HG03280 (cell line): Measurements from ENCODE around the gene LDB1.

Experiments used
- ATAC-seq: cut with Tn5 transposase; IDR thresholded peaks from one replicate; pipeline ENCODE4 v1.9.1; 2021; ENCODE audit warnings: mild to moderate bottlenecking, moderate library complexity; ENCODE audit not compliant: unreplicated experiment

Gene LDB1

DNA sequence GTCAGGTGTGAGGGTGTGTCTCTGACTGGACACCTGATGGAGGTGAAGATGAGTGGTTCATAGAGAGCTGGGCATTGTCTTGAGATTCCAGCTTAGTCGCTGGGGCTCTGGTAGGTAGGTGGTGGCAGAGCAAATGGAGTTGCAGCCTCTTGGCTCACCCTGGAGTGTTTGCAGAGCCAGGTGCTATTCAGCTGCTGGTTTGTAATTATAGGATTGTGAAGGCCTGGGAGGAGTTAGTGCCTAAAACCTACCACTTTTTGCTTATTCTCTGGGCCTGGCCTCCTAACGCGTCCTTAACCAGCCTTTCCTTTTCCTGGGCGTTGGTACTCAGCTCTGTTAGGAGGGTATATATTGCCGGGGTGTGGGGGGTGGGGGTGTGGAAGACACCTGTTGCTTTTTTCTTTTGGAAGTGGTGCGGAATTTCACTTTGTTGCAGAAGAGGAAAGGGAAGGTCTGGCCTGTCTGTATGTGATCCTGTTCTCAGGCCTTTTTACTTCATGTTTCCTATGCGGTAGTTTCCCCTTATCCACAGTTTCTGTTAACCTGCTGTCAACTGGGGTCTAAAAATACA is 15.9 kb upstream of the LDB1 start:
- ATAC-seq = no peak

DNA sequence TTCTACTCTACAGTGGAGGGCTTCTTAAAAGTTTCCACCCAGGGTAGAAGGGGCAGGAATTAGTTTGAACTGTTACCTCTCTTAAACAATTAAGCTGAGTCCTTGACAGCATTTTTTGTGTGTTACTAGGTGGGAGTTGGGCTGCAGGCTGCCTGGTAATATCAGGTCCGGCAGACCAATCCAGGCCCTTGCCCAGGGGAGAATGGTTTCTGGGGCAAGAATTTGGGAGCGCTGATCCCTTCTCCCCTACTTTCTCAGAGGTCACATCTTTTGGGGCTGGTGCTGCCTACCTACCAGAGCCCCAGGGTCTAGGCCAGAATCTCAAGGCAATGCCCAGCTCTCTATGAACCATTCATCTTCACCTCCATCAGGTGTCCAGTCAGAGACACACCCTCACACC is 14.2 kb upstream of the LDB1 start:
- ATAC-seq = no peak

DNA sequence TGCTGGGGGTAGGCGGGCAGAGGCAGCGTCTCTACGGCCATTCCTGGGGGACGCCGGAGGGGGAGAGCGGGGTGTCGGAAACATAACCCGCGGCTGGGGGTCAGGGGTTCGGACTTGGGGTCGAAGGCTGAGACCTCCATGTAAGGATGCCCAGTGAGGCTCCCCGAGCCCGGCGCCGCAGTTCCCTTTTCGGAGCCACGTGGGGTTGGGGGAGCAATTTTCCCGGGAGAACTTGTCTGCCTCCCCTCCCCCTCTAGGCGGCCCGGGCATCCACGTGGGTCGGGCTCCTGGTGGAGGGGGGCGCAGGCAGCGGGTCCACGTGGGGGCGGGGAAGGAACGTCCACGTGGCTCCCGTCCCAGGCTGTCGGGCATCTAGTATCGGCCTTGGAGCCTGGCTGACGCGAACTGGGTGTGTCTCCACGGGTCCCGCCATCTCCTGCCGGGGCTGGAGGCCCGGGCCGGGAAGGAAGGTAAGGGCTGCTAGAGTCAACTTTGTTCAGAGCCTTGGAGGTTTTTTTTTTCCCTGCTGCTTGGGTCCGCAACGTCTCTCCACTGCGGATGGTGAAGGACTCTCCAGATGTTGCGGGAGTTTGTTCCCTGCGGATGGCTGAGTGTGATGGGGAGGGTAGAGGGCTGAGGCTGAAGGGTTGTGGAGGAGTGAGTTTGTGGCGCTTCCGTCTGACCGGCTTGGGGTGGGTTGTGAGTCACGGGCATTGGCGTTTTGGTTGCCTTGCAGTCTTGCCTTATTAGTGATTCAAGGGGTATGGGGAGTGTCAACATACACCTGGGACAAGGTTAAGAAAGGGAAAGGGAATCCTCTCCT is 13.4 kb upstream of the LDB1 start:
- ATAC-seq = peak; percentile 11

DNA sequence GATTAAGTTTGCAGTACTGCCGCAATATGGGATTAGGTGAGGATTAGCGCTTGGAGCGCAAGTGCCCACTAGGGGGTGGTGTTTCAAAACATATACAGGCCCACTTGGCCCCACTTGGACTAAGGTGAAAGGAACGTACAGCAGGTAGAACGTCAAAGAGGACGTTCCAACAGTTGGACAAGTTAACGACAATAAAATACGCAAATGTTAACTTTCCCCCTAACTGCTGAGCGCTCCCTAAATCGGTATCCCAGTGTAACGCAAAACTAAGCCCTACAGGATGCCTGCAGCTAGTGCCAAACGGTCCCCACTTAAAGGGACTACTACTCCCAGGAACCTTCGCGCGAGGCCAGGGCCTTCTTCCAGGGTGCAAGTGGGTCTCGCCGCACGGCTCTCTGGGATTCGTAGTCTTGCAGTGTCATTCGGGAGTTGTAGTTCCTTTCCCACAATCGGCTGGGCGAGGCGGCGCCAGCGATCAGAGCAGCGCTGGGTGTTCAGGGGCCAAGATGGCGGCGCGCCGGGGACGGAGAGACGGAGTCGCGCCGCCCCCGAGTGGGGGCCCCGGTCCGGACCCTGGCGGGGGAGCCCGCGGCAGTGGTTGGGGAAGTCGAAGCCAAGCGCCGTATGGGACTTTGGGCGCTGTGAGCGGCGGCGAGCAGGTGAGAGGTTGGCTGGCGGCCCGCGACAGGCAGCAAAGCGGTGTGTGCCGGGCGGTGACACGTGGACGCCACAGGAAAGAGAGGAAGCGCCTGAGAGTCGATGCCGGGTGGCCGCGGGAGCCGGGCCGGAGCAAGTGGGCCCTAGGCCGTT is 12.6 kb upstream of the LDB1 start, which contains the start of gene PPRC1:
TSS of gene PPRC1 (plus strand) at position 478 of the 810 bp plus-strand sequence. CDS start at position 507, 29 bp downstream.
- ATAC-seq = peak; percentile 93

DNA sequence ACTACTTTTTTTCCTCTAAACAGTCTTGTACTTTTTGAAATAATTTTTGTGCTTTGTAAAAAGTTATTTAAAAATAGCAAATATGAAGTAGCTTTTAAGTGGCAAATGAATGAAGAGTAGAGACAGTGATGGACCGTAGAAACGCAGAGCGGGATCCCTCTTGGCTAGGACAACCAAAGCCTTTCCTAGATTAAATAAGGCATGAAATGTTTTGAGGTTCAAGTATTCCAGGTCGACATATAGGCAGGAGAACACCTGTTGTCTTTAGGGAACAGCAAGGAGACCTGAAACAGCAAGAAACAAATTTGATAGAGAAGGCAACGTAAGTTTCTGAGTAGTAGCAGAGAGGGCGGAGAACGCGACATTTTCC is 12.0 kb upstream of the LDB1 start:
- no peak for ATAC-seq

DNA sequence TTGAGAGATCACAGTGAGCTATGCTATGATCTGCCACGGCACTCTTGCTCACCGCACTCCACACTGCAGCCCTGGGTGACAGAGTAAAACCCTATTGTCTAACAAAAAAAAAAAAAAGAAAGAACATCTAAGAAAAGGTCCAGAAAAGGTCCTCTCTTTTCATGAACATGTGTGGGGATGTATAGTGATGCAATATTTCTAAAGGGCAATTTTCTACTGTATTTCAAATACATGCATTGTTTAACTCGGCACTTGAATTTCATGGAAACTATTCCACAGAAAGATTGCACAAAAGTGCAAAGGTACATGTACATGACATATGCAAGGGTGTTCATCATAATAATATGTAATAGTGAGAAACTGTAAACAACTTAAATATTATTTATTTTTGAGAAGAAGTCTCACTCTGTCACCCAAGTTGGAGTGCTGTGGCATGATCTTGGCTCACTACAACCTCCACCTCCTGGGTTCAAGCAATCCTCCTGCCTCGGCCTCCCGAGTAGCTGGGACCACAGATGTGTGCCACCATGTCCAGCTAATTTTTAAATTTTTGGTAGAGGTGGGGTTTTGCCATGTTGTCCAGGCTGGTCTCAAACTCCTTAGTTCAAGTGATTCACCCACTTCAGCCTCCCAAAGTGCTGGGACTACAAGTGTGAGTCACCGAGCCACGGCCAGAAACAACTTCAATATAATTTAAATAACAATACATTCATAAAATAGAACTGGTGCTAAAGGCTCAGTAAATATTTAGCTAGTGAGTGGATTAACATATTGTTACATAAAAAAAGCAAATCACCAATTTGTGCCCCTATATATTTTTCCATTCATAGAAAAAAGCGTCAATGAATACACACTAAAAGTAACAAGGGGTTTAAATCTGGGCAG is 11.4 kb upstream of the LDB1 start:
- ATAC-seq = no peak

DNA sequence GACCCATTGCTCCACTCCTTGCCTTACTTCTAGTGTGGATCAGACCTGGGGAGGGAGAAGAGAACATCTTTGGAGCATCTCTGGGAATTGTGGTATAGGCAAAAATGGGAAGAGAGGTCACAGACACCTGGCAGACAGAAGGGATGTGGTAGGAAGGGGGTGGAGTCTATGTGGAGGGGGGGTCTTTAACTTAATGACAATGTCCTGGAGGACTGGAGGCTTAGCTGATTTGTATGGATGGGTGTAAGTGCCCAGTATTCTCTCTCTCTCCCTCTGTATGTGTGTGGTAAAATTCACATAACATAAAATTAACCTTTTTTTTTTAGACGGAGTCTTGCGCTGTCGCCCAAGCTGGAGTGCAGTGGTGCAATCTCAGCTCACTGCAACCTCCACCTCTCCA is 3.1 kb upstream of the LDB1 start:
- ATAC-seq = no peak

DNA sequence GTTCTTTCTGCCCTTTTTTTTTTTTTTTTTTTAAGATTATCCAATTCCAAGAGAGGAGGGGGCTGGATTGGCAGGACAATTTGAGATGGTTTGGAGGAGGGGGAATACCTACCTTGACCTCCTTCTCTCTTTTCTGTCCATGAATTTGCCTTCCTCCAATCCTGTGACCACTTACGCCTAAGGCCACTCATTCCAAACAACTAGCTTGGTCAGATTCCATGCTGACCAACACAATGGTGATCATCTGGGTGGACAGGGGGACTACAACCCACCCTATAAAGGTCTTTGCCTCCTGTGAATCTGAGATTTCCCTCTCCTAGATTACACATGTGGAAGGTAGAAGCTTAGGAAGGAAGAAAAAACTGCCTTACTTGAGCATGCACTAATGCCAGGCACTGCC is 2.3 kb upstream of the LDB1 start:
- no peak for ATAC-seq

DNA sequence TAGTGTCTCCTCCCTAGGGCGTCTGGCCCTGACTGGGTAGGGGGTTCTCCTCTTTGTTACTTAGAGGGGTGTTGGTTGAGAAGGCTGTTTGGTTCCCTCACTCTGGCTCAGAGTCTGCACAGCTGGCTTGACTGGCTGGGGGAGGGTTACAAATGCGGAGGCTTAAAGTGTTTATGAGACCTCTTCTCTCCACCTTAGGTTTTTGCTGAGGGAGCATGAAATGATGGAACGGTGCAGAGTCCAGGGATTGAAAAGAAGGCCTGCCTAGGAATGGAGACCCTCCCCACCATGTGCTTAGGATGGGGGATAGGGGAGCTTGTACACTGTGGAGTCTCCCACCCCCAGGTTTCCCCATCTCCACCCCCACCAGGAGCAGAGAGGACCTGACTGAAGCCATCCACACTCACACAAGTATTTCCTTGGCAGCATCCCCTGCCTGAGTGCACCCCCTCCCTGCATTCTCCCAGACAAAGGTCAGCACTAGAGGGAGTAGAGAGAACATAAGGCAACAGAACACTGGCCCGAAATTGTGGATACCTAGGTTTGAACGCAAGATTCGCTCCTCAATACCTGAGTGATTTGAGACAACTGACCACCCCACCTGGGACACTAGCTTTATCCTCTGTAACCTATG is 1.7 kb upstream of the LDB1 start:
- no peak for ATAC-seq

DNA sequence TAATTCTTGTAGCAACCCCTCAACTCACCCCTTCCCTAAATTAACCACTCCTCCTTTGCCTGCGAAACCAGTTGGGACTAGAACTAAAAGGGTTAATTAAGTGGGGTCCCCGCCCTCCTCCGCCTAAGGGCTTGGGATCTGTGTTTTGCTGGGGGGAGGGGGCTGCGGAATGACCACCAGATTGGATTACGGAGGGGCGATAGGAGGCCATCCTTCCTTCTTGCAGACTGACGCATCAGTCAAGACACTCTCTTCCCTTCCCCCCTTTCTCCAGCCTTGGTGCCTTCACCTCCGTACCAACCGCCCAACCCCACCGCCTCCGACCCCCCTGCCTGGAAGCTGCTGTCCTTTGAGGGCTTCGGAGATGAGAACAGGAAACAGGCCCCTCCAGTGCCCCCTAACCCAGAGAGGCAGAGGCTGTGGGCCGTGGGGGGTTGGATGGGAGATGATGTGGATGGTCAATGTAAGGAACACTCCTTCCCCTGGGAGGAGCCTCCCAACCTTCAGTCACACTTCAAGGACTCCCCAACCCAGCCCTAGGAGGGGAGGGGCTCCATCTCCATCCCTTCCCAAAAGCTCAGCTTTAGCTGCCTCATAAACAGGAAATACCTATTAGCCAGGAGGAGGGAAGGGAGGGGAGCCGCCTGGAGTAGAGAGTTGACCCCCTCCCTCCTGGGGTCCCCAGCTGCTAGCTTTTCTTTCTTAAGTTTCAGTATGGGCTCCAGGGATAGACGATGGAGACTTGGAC is 997 bp upstream of the LDB1 start:
- ATAC-seq = no peak

DNA sequence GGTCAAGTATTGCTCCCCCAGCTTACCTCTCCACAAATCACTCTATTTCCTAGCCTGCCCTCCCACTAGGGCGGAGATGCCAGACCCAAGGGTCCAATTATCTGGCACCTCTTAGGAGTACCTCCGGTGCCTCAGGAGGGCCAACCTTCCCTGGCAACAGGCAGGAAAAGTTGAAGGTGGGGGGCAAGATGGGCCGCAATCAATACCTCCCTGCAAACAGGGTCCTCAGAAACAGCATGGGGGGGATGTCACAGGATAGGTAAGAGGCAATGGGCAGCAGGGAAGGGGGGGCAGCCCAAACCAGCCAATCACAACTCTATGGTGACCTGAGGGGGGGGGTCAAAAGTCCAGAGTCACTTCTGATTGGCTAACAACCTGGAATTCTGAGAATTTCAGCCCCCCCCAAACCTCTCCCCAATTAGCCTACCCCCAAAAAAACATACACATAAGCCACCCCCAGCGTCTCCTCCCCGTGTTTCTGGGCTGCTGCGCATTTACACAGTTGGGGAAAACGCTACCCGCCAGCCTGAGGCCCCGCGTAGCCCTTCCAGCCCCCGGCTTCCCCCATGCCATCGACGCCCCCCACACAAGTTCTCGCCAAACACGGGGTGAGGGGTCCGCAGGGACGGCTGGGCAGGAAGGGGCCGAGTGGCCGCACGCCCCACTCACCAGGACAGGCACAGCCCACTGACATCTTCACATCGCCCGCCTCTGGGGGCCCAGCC is 589 bp downstream of the LDB1 start:
- ATAC-seq = no peak

DNA sequence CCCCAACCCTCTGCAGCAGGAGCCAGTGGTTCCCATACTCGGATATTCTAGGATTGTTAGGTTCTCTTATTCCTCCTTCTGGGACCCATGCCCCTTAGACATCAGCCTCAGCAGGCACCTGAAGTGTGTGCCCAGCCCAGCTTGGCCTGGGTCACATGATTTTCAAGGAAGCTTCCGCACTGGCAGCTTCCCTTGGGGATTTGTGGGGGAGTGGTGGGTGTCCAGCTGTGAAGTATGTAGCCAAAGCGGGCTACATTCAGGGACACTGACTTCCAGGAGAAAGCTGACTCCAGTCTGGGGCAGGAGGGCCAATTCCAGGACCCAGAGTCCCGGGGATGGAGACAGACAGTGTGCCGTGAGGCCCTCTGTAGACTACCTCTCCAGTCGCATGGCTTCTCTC is 1.3 kb downstream of the LDB1 start:
- no peak for ATAC-seq

DNA sequence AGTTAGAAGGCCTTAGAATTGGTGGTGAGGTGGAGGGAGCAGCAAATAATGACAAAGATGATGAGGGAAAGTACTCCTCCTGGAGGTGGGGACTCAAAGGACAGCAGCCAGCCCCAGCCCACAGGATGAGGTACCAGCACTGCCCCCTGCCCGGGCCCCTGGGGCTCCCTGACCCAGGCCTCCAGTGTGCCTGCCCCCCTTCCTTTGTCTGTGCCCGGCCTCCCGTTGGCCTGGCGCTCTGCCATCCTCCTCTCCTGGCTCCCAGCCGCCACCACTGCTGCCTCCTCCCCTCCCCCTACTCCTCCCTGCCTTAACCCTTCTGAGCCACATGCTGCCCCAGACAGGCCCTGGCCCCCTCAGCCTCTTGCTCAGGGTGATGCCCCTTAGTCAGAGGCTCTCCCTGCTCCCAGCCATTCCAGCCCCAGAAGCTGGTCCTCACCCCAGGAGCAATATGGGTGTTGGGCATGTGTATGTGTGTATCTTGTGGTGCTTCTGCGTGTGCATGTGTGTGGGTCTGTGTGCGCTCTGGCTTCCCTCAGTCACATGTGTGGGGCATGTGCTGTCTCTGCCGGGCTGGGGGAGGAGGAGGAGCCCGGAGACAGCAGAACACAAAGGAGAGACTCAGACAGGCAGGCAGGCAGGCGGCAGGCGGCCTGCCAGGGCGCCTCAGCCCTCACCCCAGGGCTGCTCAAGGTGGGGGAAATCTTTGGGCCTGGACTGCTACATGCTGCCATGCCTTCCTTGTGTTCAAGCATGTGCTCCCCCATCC is 2.6 kb downstream of the LDB1 start:
- ATAC-seq = no peak

DNA sequence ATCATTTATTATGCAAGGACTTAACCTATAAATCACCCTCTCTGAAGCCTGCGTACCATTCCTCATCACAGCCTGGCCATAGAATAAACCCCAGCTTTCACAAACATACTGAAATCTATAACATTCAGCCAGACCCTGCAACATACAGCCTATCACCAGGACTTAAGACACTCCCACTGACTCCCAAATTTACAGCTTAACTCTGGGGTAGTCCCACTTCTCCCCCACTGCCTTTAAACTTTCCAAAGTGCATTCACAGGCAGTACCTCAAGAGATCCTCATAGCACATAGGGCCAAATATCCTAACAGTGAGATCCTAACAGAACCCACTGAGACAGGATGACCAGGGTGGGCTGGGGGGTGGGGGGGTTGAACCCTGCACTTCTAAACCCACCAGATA is 3.5 kb downstream of the LDB1 start:
- no peak for ATAC-seq

DNA sequence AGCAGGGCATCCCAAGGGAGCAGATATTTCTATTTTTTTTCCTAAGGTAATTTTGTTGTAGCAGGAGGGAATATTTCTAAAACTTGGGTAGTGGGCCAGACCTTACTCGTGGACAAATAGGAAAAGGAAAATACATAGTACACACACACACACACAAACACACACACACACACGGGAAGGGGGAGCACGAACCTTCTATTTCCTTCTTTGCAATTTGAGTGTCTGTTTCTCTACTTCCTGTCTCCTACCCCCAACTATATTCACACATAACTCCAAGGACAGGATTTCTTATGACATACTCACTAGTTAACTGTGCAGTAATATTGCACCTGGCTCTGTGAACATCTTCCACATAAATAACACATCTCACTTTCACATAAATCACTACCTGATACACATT is 4.4 kb downstream of the LDB1 start:
- no peak for ATAC-seq

DNA sequence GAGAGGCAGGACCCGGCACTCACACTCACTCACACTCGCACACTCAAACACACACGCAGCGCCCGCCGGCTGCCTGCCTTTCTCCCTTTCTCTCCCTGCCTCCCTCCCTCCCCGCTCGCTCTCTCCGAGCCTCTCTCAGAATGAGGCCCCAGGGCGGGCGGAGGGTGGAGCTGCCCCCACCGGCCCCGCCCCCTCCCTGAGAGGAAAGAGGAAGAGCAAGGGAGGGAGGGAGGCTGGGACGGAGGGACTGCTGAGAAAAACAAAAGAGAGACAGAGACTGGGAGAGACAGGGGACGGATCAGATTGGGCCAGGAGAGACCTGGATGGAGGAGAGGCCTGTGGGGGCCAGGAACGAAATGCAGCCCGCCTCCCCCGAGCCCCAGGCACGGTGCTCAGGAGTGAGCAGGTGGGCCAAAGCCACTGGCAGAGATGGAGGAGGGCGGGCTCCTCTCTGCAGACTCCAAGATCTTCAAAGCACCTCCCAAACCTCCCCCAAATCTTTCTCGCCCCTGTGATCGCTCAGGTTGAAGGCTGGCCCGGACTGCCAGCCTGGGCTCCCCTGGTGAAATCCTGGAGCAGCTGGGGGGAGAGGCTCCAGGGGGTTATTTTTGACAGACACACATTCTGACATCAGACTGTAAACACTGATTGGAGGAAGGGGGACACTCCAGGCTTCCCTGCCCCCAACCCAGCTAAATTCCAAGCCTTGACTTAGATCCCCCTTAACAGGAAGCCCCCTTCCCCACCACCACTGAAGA is 5.1 kb downstream of the LDB1 start:
- ATAC-seq = peak; percentile 69
